SK-N-SH treated with all-trans-retinoic acid at 6 μM for 48 hours (cell line): ENCODE results near the gene GHRHR.

Experiments used
- ATAC-seq: fragments of 200-7000 bp; cut with Tn5 transposase; 3 replicates; pipeline ENCODE4 v1.9.1; 2020; ENCODE audit warnings: mild to moderate bottlenecking, moderate library complexity
- ARNTL ChIP-seq: fragments of 450-650 bp; formaldehyde crosslinking; IDR thresholded peaks from 2 replicates; pipeline ENCODE4 v1.5.0; 2020; ENCODE audit warnings: low read depth, mild to moderate bottlenecking, moderate library complexity, borderline replicate concordance
- BACH2 ChIP-seq: fragments of 250-450 bp; sonication (Bioruptor Pico); IDR thresholded peaks from 2 replicates; pipeline ENCODE4 v1.9.0; 2021; ENCODE audit warnings: mild to moderate bottlenecking, borderline replicate concordance
- CREB5 ChIP-seq: fragments of 250-450 bp; sonication (Bioruptor Pico); IDR thresholded peaks from 2 replicates; pipeline ENCODE4 v1.5.1; 2020; ENCODE audit warnings: low read depth, mild to moderate bottlenecking, moderate library complexity
- CSDC2 ChIP-seq: fragments of 250-450 bp; sonication (Bioruptor Pico); IDR thresholded peaks from 2 replicates; pipeline ENCODE4 v1.5.0; 2020; ENCODE audit warnings: mild to moderate bottlenecking, moderate library complexity
- CSRNP3 ChIP-seq: fragments of 250-450 bp; sonication (Bioruptor Pico); IDR thresholded peaks from 2 replicates; pipeline ENCODE4 v1.5.1; 2021; ENCODE audit warnings: mild to moderate bottlenecking, moderate library complexity
- ESRRG ChIP-seq: fragments of 250-450 bp; sonication (Bioruptor Pico); IDR thresholded peaks from 2 replicates; pipeline ENCODE4 v1.6.1; 2021; ENCODE audit warnings: mild to moderate bottlenecking
- GLIS3 ChIP-seq: fragments of 250-450 bp; sonication (Bioruptor Pico); IDR thresholded peaks from 2 replicates; pipeline ENCODE4 v1.5.0; 2020; ENCODE audit warnings: mild to moderate bottlenecking, moderate library complexity
- ISL1 ChIP-seq: fragments of 250-450 bp; sonication (Bioruptor Pico); IDR thresholded peaks from 2 replicates; pipeline ENCODE4 v2.1.2; 2022; ENCODE audit warnings: mild to moderate bottlenecking, moderate library complexity
- OSR1 ChIP-seq: fragments of 250-450 bp; sonication (Bioruptor Pico); IDR thresholded peaks from 2 replicates; pipeline ENCODE4 v1.8.0; 2022; ENCODE audit warnings: moderate library complexity, mild to moderate bottlenecking, inconsistent platforms
- PATZ1 ChIP-seq: fragments of 250-450 bp; sonication (Bioruptor Pico); IDR thresholded peaks from 2 replicates; pipeline ENCODE4 v1.8.0; 2020; ENCODE audit warnings: mild to moderate bottlenecking, moderate library complexity, borderline replicate concordance
- POU6F1 ChIP-seq: fragments of 250-450 bp; sonication (Bioruptor Pico); IDR thresholded peaks from 2 replicates; pipeline ENCODE4 v1.8.0; 2021; ENCODE audit warnings: low read depth, mild to moderate bottlenecking, moderate library complexity, borderline replicate concordance
- SNAI2 ChIP-seq: fragments of 250-450 bp; sonication (Bioruptor Pico); IDR thresholded peaks from 2 replicates; pipeline ENCODE4 v1.5.0; 2020; ENCODE audit warnings: mild to moderate bottlenecking, moderate library complexity
- TCF4 ChIP-seq: fragments of 250-450 bp; sonication (Bioruptor Pico); IDR thresholded peaks from 2 replicates; pipeline ENCODE4 v1.8.0; 2021; ENCODE audit warnings: mild to moderate bottlenecking, moderate library complexity, borderline replicate concordance
- TOX ChIP-seq: fragments of 250-450 bp; sonication (Bioruptor Pico); IDR thresholded peaks from 2 replicates; pipeline ENCODE4 v1.8.0; 2021; ENCODE audit warnings: mild to moderate bottlenecking, moderate library complexity, borderline replicate concordance
- ZC3H10 ChIP-seq: fragments of 250-450 bp; sonication (Bioruptor Pico); IDR thresholded peaks from 2 replicates; pipeline ENCODE4 v1.5.1; 2021; ENCODE audit warnings: mild to moderate bottlenecking, moderate library complexity
- ZFP3 ChIP-seq: fragments of 250-450 bp; sonication (Bioruptor Pico); IDR thresholded peaks from 2 replicates; pipeline ENCODE4 v1.5.0; 2020; ENCODE audit warnings: mild to moderate bottlenecking, moderate library complexity
- ZFP30 ChIP-seq: fragments of 450-650 bp; formaldehyde crosslinking; IDR thresholded peaks from 2 replicates; pipeline ENCODE4 v1.5.0; 2022; ENCODE audit warnings: mild to moderate bottlenecking, moderate library complexity
- ZNF565 ChIP-seq: fragments of 450-650 bp; formaldehyde crosslinking; conservative IDR thresholded peaks from 2 replicates; pipeline ENCODE4 v1.5.0; 2020; ENCODE audit warnings: low read depth, mild to moderate bottlenecking, moderate library complexity
- ZNF70 ChIP-seq: fragments of 450-650 bp; formaldehyde crosslinking; IDR thresholded peaks from 2 replicates; pipeline ENCODE4 v1.5.0; 2020; ENCODE audit warnings: mild to moderate bottlenecking, moderate library complexity
- ZNF8 ChIP-seq: fragments of 450-650 bp; formaldehyde crosslinking; IDR thresholded peaks from 2 replicates; pipeline ENCODE4 v1.5.0; 2020; ENCODE audit warnings: mild to moderate bottlenecking, moderate library complexity

The GHRHR gene

GRCh38 chr7:30971440-30971839 is 7.7 kb downstream of the GHRHR start:
- TF ChIP-seq CSRNP3 (CRISPR knock-in tag) = no peak
- TF ChIP-seq POU6F1 = no peak
- no peak for TF ChIP-seq OSR1 (CRISPR knock-in tag)
- TF ChIP-seq CSDC2 (CRISPR knock-in tag) = no peak
- TF ChIP-seq TCF4 (CRISPR knock-in tag) = no peak
- TF ChIP-seq ZNF70 (CRISPR knock-in tag) = no peak
- TF ChIP-seq ZNF8 (CRISPR knock-in tag) = no peak
- no peak for TF ChIP-seq PATZ1 (CRISPR knock-in tag)
- no peak for TF ChIP-seq ZFP30 (CRISPR knock-in tag)
- TF ChIP-seq ARNTL = no peak
- no peak for TF ChIP-seq SNAI2 (CRISPR knock-in tag)
- no peak for TF ChIP-seq BACH2
- no peak for TF ChIP-seq ISL1
- TF ChIP-seq ZC3H10 (CRISPR knock-in tag) = no peak
- TF ChIP-seq ESRRG (CRISPR knock-in tag) = no peak
- no peak for TF ChIP-seq CREB5 (CRISPR knock-in tag)
- no peak for TF ChIP-seq ZNF565 (CRISPR knock-in tag)
- no peak for TF ChIP-seq TOX (CRISPR knock-in tag)
- TF ChIP-seq ZFP3 = no peak
- no peak for ATAC-seq

GRCh38 chr7:30971840-30972563 is 8.2 kb downstream of the GHRHR start:
- ATAC-seq = no peak
- TF ChIP-seq CSRNP3 (CRISPR knock-in tag) (no peak), CREB5 (CRISPR knock-in tag) (no peak), ESRRG (CRISPR knock-in tag) (no peak), OSR1 (CRISPR knock-in tag) (no peak), ZNF565 (CRISPR knock-in tag) (no peak), ZNF8 (CRISPR knock-in tag) (no peak), ZFP3 (no peak), TOX (CRISPR knock-in tag) (no peak), CSDC2 (CRISPR knock-in tag) (no peak)

- ATAC-seq = no peak
- TF ChIP-seq TOX (CRISPR knock-in tag) = no peak
- no peak for TF ChIP-seq SNAI2 (CRISPR knock-in tag)
- no peak for TF ChIP-seq GLIS3 (CRISPR knock-in tag)
- no peak for TF ChIP-seq BACH2
- no peak for TF ChIP-seq ISL1
- TF ChIP-seq CREB5 (CRISPR knock-in tag) = no peak
Observed at GRCh38 chr7:30973292-30973691, 9.5 kb downstream of the GHRHR start.
